Neural progenitor cell (in vitro differentiated cells): ENCODE results near the gene VAV3.

Experiments
- CTCF ChIP-seq: fragments of 200-600 bp; sonication (generic); IDR thresholded peaks from 2 replicates; pipeline ENCODE4 v1.5.1; 2017; ENCODE audit warnings: antibody characterized with exemption, mild to moderate bottlenecking
- EZH2phosphoT487 ChIP-seq: fragments of 200-600 bp; sonication (generic); IDR thresholded peaks from 2 replicates; pipeline ENCODE4 v1.6.1; 2017; ENCODE audit warnings: antibody characterized with exemption

- TF ChIP-seq CTCF (no peak), EZH2phosphoT487 (no peak)
These were observed 272.2 kb downstream of the VAV3 start for GRCh38 chr1:107692580-107693345.
